ENCODE data around the gene SLC15A2. TPM values are rescaled to one million over a fixed set of nuclear protein-coding genes. Genes with fewer than 3 reads are reported as not detected.
A peak's percentile ranks its signal among the peaks of the same experiment; 100 is the strongest.

The SLC15A2 gene
- total and polyA plus RNA-seq, 9 of the 15 experiments (the other 6 are each of a cell fraction or from before 2014, with no cell fraction given), result 0.05 to 0.53 (median 0.25) TPM; not detected in 1

DNA sequence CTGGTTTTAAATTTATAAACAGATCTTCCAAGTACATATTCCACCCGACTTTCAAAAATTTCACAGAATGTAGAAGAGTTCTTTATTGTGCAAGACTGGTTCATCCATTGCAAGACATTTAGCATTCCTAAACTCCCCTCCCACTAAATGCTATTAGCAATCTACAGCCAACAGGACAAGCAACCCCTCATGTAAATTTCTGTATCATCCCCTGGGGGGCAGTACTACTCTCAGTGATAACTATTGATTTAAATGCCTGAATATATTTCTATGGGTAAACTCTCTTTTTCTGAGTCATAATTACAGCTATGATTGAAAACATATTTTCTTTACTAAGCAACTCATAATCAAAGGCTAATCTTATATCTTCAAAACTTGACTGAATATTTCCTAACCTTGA, 10.7 kb upstream of the SLC15A2 start:
- no peak for TF ChIP-seq DACH1 (IDR thresholded peaks at IDR 0.05; ENCODE audit: partially characterized antibody)
- TF ChIP-seq TRIM24 (IDR thresholded peaks at IDR 0.05), result no peak
- no peak for TF ChIP-seq RAD51 (IDR thresholded peaks at IDR 0.05; ENCODE audit: borderline replicate concordance, low read depth)
- no peak for TF ChIP-seq NR2F6 (CRISPR knock-in tag; IDR thresholded peaks at IDR 0.05)
- no peak for TF ChIP-seq ZBTB17 (CRISPR knock-in tag; IDR thresholded peaks at IDR 0.05)
- TF ChIP-seq ZNF124 (CRISPR knock-in tag; IDR thresholded peaks at IDR 0.05), result no peak
- peak in 1 of 2 experiments; percentile 49; a peak in 2 of 4 replicates for TF ChIP-seq RAD21 (CRISPR knock-in tag; conservative IDR thresholded peaks at IDR 0.05 in 1 of 2, IDR thresholded peaks at IDR 0.05 in 1 of 2)
- TF ChIP-seq SRSF1 (IDR thresholded peaks at IDR 0.05; ENCODE audit: low read depth, low read length), result no peak
- TF ChIP-seq, protein P1, sequence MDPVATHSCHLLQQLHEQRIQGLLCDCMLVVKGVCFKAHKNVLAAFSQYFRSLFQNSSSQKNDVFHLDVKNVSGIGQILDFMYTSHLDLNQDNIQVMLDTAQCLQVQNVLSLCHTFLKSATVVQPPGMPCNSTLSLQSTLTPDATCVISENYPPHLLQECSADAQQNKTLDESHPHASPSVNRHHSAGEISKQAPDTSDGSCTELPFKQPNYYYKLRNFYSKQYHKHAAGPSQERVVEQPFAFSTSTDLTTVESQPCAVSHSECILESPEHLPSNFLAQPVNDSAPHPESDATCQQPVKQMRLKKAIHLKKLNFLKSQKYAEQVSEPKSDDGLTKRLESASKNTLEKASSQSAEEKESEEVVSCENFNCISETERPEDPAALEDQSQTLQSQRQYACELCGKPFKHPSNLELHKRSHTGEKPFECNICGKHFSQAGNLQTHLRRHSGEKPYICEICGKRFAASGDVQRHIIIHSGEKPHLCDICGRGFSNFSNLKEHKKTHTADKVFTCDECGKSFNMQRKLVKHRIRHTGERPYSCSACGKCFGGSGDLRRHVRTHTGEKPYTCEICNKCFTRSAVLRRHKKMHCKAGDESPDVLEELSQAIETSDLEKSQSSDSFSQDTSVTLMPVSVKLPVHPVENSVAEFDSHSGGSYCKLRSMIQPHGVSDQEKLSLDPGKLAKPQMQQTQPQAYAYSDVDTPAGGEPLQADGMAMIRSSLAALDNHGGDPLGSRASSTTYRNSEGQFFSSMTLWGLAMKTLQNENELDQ (CRISPR knock-in tag; IDR thresholded peaks at IDR 0.05; ENCODE audit: borderline replicate concordance), result no peak
- TF ChIP-seq, protein P2, sequence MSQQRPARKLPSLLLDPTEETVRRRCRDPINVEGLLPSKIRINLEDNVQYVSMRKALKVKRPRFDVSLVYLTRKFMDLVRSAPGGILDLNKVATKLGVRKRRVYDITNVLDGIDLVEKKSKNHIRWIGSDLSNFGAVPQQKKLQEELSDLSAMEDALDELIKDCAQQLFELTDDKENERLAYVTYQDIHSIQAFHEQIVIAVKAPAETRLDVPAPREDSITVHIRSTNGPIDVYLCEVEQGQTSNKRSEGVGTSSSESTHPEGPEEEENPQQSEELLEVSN (IDR thresholded peaks at IDR 0.05; ENCODE audit: borderline replicate concordance in 1 of 2, extremely low read depth in 1 of 2, insufficient read depth in 1 of 2, insufficient read length in 1 of 2, low read depth in 1 of 2, low read length in 1 of 2, poor library complexity in 1 of 2, severe bottlenecking in 1 of 2), result no peak
- TF ChIP-seq NKRF (IDR thresholded peaks at IDR 0.05; ENCODE audit: borderline replicate concordance), result no peak
- TF ChIP-seq CHCHD3 (CRISPR knock-in tag; IDR thresholded peaks at IDR 0.05), result no peak
- no peak for TF ChIP-seq CREB1 (IDR thresholded peaks at IDR 0.05)
- no peak for TF ChIP-seq CREB1 (CRISPR knock-in tag; IDR thresholded peaks at IDR 0.05)
- TF ChIP-seq CTCF (IDR thresholded peaks at IDR 0.05 in 2 of 3, conservative IDR thresholded peaks at IDR 0.05 in 1 of 3; ENCODE audit: insufficient read depth in 2 of 3, low read depth in 1 of 3, low read length in 3 of 3), result peak; percentile 28 to 47 (median 36); a peak in 3 of 6 replicates
- H3K4me1 ChIP-seq (replicated peaks in 1 of 2; ENCODE audit: control insufficient read depth in 2 of 2, insufficient read depth in 2 of 2, low read length in 2 of 2), result no peaks in the 10 kb centered on the region
- no peaks in the 10 kb centered on the region for H3K36me3 ChIP-seq (ENCODE audit: control insufficient read depth, insufficient read depth, low read length)
- no peak overlapping the region for H3K4me2 ChIP-seq (ENCODE audit: insufficient read depth, low read length)
- no peak overlapping the region for H3K27ac ChIP-seq (ENCODE audit: extremely low read depth, low read depth, low read length)
- in situ Hi-C loops (cut with MboI), result no loop called here
- H3K4me3 ChIP-seq, result no peak overlapping the region
- ATAC-seq (peak; percentile 72), DNase-seq (ENCODE audit: extremely low read depth in 1 of 4, low spot score in 3 of 4) (peak; percentile 10 to 24 (median 18)), FAIRE-seq (no peak)
- H4K20me1 ChIP-seq (replicated peaks; ENCODE audit: control insufficient read depth, insufficient read depth, low read length), result no peaks in the 10 kb centered on the region
- no peaks in the 10 kb centered on the region for H3K9me3 ChIP-seq (replicated peaks; ENCODE audit: control insufficient read depth, insufficient read depth, low read depth, low read length)
- no peaks in the 10 kb centered on the region for H3K27me3 ChIP-seq (ENCODE audit: control insufficient read depth in 2 of 2, insufficient read depth in 2 of 2, low read length in 2 of 2)
- no peaks in the 10 kb centered on the region for H3K9me1 ChIP-seq (ENCODE audit: control insufficient read depth, insufficient read depth, low read length)
- ChIA-PET CTCF (ENCODE audit: low intra/inter-chr PET ratio) (no interaction called here), POLR2A (no interaction called here)
- H3K79me2 ChIP-seq (ENCODE audit: control insufficient read depth, insufficient read depth, low read length), result no peaks in the 10 kb centered on the region
- H3K9ac ChIP-seq (ENCODE audit: insufficient read depth in 1 of 2, low read depth in 2 of 2, low read length in 2 of 2), result no peak overlapping the region
- 0% methylated on average over 1 of the region's 1 CpG for WGBS (ENCODE audit: insufficient coverage, low coverage, missing lambda C conversion rate)
- H2AFZ ChIP-seq (ENCODE audit: low read depth, low read length), result no peak overlapping the region
- BruUV-seq (replicated peaks), result no TSS peak
- intact Hi-C loops (cut with micrococcal nuclease), result loop anchor here (10.0 kb wide), 1 partner anchor 111 kb away; no protein-coding TSS in a partner anchor

Data from K562 (cell line).